GM12878 (cell line): ENCODE measurements around the gene PHF8.

Experiments
- CEBPB ChIP-seq, 2 experiments: fragments of 150-350 bp in 1 of 2; IDR thresholded peaks; 2 replicates each; pipeline ENCODE4 v1.6.1; 2012 to 2014; ENCODE audit warnings: low read depth in 2 of 2, low read length in 2 of 2, borderline replicate concordance in 1 of 2, inconsistent platforms in 1 of 2
- CTCF ChIP-seq, 3 experiments: IDR thresholded peaks in 2 of 3; conservative IDR thresholded peaks in 1 of 3; 2 replicates each; pipeline ENCODE4 v1.5.1; 2011; ENCODE audit warnings: low read depth in 3 of 3, low read length in 3 of 3, mild to moderate bottlenecking in 3 of 3, control low read depth in 2 of 3, moderate library complexity in 2 of 3, inconsistent platforms in 1 of 3, mixed read lengths in 1 of 3; ENCODE audit not compliant: control insufficient read depth in 2 of 3, insufficient read depth in 1 of 3; ENCODE audit errors: extremely low read depth in 1 of 3
- MXI1 ChIP-seq: fragments of 150-350 bp; IDR thresholded peaks from 2 replicates; pipeline ENCODE4 v1.6.1; 2011; ENCODE audit warnings: low read depth, mild to moderate bottlenecking, inconsistent platforms, low read length, improper control_type of control experiment
- NR2C1 ChIP-seq: fragments of 450-650 bp; IDR thresholded peaks from 2 replicates; pipeline ENCODE4 v1.6.1; 2017; ENCODE audit warnings: antibody characterized with exemption, mild to moderate bottlenecking, moderate library complexity
- POLR2A ChIP-seq: IDR thresholded peaks from 2 replicates; pipeline ENCODE4 v1.6.1; 2011; ENCODE audit warnings: low read depth, mild to moderate bottlenecking, low read length
- POLR2AphosphoS2 ChIP-seq: IDR thresholded peaks from 2 replicates; pipeline ENCODE4 v1.6.1; 2011; ENCODE audit warnings: low read depth, mild to moderate bottlenecking, low read length, improper control_type of control experiment, moderate library complexity
- RFX5 ChIP-seq: IDR thresholded peaks from 2 replicates; pipeline ENCODE4 v1.6.1; 2011; ENCODE audit warnings: low read depth, low read length, improper control_type of control experiment
- TCF12 ChIP-seq: IDR thresholded peaks from 2 replicates; pipeline ENCODE4 v1.6.1; 2011; ENCODE audit warnings: low read depth, mild to moderate bottlenecking, low read length
- TF ChIP-seq, protein P1 (sequence below): IDR thresholded peaks from 2 replicates; pipeline ENCODE4 v1.6.1; 2012; ENCODE audit warnings: low read length, inconsistent platforms

DNA sequence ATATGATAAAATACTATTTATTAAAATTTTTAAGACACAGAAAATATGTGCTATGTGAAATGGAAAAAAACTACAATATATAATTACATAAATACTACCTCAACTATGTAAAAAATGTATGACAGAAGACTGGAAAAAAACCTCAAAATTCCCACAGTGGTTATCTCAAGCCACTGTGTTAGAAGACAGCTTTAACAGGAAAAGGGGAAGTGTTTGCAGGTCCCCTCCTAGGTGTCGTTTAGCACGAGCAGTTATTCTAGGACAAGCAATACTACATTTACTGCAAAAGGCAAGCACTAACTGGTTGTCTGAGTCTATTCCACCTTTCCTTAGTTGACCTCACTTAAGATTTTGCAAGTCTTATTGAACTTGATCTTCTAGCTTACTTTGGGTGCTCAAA lies 44.9 kb upstream of the PHF8 start:
- no peak for TF ChIP-seq TCF12
- TF ChIP-seq, protein P1, sequence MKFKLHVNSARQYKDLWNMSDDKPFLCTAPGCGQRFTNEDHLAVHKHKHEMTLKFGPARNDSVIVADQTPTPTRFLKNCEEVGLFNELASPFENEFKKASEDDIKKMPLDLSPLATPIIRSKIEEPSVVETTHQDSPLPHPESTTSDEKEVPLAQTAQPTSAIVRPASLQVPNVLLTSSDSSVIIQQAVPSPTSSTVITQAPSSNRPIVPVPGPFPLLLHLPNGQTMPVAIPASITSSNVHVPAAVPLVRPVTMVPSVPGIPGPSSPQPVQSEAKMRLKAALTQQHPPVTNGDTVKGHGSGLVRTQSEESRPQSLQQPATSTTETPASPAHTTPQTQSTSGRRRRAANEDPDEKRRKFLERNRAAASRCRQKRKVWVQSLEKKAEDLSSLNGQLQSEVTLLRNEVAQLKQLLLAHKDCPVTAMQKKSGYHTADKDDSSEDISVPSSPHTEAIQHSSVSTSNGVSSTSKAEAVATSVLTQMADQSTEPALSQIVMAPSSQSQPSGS: no peak
- no peak for TF ChIP-seq CTCF (IDR thresholded peaks at IDR 0.05 in 2 of 3, conservative IDR thresholded peaks at IDR 0.05 in 1 of 3; ENCODE audit: control insufficient read depth in 2 of 3, extremely low read depth in 1 of 3, insufficient read depth in 1 of 3, low read depth in 3 of 3, low read length in 3 of 3)
- no peak for TF ChIP-seq RFX5
- no peak for TF ChIP-seq POLR2A
- TF ChIP-seq NR2C1: no peak
- no peak for TF ChIP-seq MXI1
- no peak for TF ChIP-seq CEBPB (IDR thresholded peaks at IDR 0.05; ENCODE audit: borderline replicate concordance in 1 of 2, low read depth in 2 of 2, low read length in 2 of 2)
- no peak for TF ChIP-seq POLR2AphosphoS2
